ENCODE data around the gene CNTNAP4. TPM values are rescaled to one million over a fixed set of nuclear protein-coding genes. Genes with fewer than 3 reads are reported as not detected.

The CNTNAP4 gene
- total RNA-seq, 1 experiment from 2014 or later, result not detected

- Histone ChIP-seq H3K27me3 (ENCODE audit: insufficient read depth, low read depth) (no peaks in the 10 kb centered on the region), H3F3A (ENCODE audit: insufficient read depth, low read depth) (no peaks in the 10 kb centered on the region), H3K36me3 (ENCODE audit: low read depth) (no peaks in the 10 kb centered on the region), H3K9me3 (ENCODE audit: insufficient read depth, low read depth) (no peaks in the 10 kb centered on the region), H3K79me2 (ENCODE audit: low read depth) (no peaks in the 10 kb centered on the region), H3K9me2 (ENCODE audit: insufficient read depth) (no peaks in the 10 kb centered on the region; the same call in 1 of the 2 replicates), H3K4me2 (no peak overlapping the region), H4K20me1 (ENCODE audit: insufficient read depth) (no peaks in the 10 kb centered on the region), H3K4me1 (replicated peaks; ENCODE audit: insufficient read depth) (no peaks in the 10 kb centered on the region), H2AFZ (no peak overlapping the region), H3K27ac (no peak overlapping the region), H3K4me3 (no peak overlapping the region)
- intact Hi-C loops (cut with micrococcal nuclease; ENCODE audit: unreplicated experiment), result no loop called here
- BruUV-seq (replicated peaks), result no TSS peak
- POLR2A ChIA-PET (ENCODE audit: unreplicated experiment), result no interaction called here
- CTCF ChIA-PET, result no interaction called here
- TF ChIP-seq EZH2 (IDR thresholded peaks at IDR 0.05; ENCODE audit: low read depth) (no peak), CTCF (conservative IDR thresholded peaks at IDR 0.05) (no peak)
- DNase-seq, result no peak
Observed at GRCh38 chr16:76370344-76370743, 93.1 kb downstream of the CNTNAP4 start.

GRCh38 chr16:76371441-76371840 lies 94.2 kb downstream of the CNTNAP4 start:
- H3K4me1 ChIP-seq (replicated peaks; ENCODE audit: insufficient read depth), result no peaks in the 10 kb centered on the region
- H3K27me3 ChIP-seq (ENCODE audit: insufficient read depth, low read depth), result no peaks in the 10 kb centered on the region
- H3K4me3 ChIP-seq, result no peak overlapping the region
- no peaks in the 10 kb centered on the region for H3F3A ChIP-seq (ENCODE audit: insufficient read depth, low read depth)
- POLR2A ChIA-PET (ENCODE audit: unreplicated experiment), result no interaction called here
- no TSS peak for BruUV-seq (replicated peaks)
- intact Hi-C loops (cut with micrococcal nuclease; ENCODE audit: unreplicated experiment), result no loop called here
- no peaks in the 10 kb centered on the region for H4K20me1 ChIP-seq (ENCODE audit: insufficient read depth)
- no peak for DNase-seq
- no peaks in the 10 kb centered on the region for H3K36me3 ChIP-seq (ENCODE audit: low read depth)
- TF ChIP-seq EZH2 (IDR thresholded peaks at IDR 0.05; ENCODE audit: low read depth) (no peak), CTCF (conservative IDR thresholded peaks at IDR 0.05) (no peak)
- no peaks in the 10 kb centered on the region; the same call in 1 of the 2 replicates for H3K9me2 ChIP-seq (ENCODE audit: insufficient read depth)
- H3K79me2 ChIP-seq (ENCODE audit: low read depth), result no peaks in the 10 kb centered on the region
- CTCF ChIA-PET, result no interaction called here
- H2AFZ ChIP-seq, result no peak overlapping the region
- H3K9me3 ChIP-seq (ENCODE audit: insufficient read depth, low read depth), result no peaks in the 10 kb centered on the region
- no peak overlapping the region for H3K27ac ChIP-seq
- H3K4me2 ChIP-seq, result no peak overlapping the region

- H3K79me2 ChIP-seq (ENCODE audit: low read depth), result no peaks in the 10 kb centered on the region
- TF ChIP-seq CTCF (conservative IDR thresholded peaks at IDR 0.05) (no peak), EZH2 (IDR thresholded peaks at IDR 0.05; ENCODE audit: low read depth) (no peak)
- no peaks in the 10 kb centered on the region for H3F3A ChIP-seq (ENCODE audit: insufficient read depth, low read depth)
- no peaks in the 10 kb centered on the region for H3K27me3 ChIP-seq (ENCODE audit: insufficient read depth, low read depth)
- no peak overlapping the region for H3K4me2 ChIP-seq
- H4K20me1 ChIP-seq (ENCODE audit: insufficient read depth), result no peaks in the 10 kb centered on the region
- no peak overlapping the region for H3K27ac ChIP-seq
- H3K4me1 ChIP-seq (replicated peaks; ENCODE audit: insufficient read depth), result no peaks in the 10 kb centered on the region
- no peak for DNase-seq
- no peaks in the 10 kb centered on the region for H3K9me3 ChIP-seq (ENCODE audit: insufficient read depth, low read depth)
- ChIA-PET CTCF (no interaction called here), POLR2A (ENCODE audit: unreplicated experiment) (no interaction called here)
- H3K4me3 ChIP-seq, result no peak overlapping the region
- H3K9me2 ChIP-seq (ENCODE audit: insufficient read depth), result no peaks in the 10 kb centered on the region; the same call in 1 of the 2 replicates
- BruUV-seq (replicated peaks), result no TSS peak
- no peaks in the 10 kb centered on the region for H3K36me3 ChIP-seq (ENCODE audit: low read depth)
- H2AFZ ChIP-seq, result no peak overlapping the region
- intact Hi-C loops (cut with micrococcal nuclease; ENCODE audit: unreplicated experiment), result no loop called here
Observed at GRCh38 chr16:76373998-76374397, 96.8 kb downstream of the CNTNAP4 start.
